HEK293T (cell line): ENCODE measurements around the gene SMPD3.

Experiments
- BHLHE40 ChIP-seq: fragments of 450-650 bp; IDR thresholded peaks from 2 replicates; pipeline ENCODE4 v1.6.1; 2016; ENCODE audit warnings: mild to moderate bottlenecking, moderate library complexity, borderline replicate concordance
- ELF4 ChIP-seq: fragments of 450-650 bp; IDR thresholded peaks from 2 replicates; pipeline ENCODE4 v1.6.1; 2017; ENCODE audit warnings: antibody characterized with exemption
- FOXK2 ChIP-seq: fragments of 450-650 bp; IDR thresholded peaks from 2 replicates; pipeline ENCODE4 v1.6.1; 2016; ENCODE audit warnings: mild to moderate bottlenecking
- FOXM1 ChIP-seq: fragments of 450-650 bp; IDR thresholded peaks from 2 replicates; pipeline ENCODE4 v1.6.1; 2017; ENCODE audit warnings: mild to moderate bottlenecking, borderline replicate concordance
- HDGF ChIP-seq: fragments of 450-650 bp; IDR thresholded peaks from 2 replicates; pipeline ENCODE4 v1.6.1; 2017; ENCODE audit warnings: antibody characterized with exemption, borderline replicate concordance
- L3MBTL2 ChIP-seq: fragments of 450-650 bp; conservative IDR thresholded peaks from 2 replicates; pipeline ENCODE4 v1.6.1; 2016; ENCODE audit warnings: mild to moderate bottlenecking
- LEF1 ChIP-seq: fragments of 450-650 bp; IDR thresholded peaks from 2 replicates; pipeline ENCODE4 v1.6.1; 2017; ENCODE audit warnings: mild to moderate bottlenecking, borderline replicate concordance
- NFRKB ChIP-seq: fragments of 450-650 bp; IDR thresholded peaks from 2 replicates; pipeline ENCODE4 v1.6.1; 2016; ENCODE audit warnings: mild to moderate bottlenecking, moderate library complexity
- SP1 ChIP-seq: fragments of 450-650 bp; IDR thresholded peaks from 2 replicates; pipeline ENCODE4 v1.6.1; 2017
- SUZ12 ChIP-seq: fragments of 450-650 bp; IDR thresholded peaks from 2 replicates; pipeline ENCODE4 v1.6.1; 2016; ENCODE audit warnings: mild to moderate bottlenecking

DNA sequence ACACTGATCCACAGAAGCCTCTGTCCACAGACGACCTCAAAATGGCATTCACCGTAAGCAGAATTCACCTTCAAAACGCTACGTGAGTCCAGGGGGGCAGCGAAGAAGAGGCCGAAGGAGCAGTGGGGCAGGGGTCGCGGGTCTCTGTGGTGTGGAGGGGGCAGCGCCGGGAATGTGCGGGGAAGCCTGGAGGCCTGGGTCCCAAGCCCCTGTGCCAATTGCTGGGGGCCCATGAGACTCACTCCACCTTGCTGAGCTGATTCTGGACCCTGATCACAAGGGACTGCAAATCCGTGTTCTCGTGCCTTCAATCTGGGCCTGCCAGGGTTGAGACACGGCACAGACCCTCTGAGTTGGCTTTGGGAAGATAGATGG lies 43.3 kb upstream of the SMPD3 start:
- no peak for TF ChIP-seq FOXK2
- TF ChIP-seq L3MBTL2 = no peak
- no peak for TF ChIP-seq LEF1
- TF ChIP-seq SUZ12 = no peak
- TF ChIP-seq SP1 = no peak
- TF ChIP-seq NFRKB = no peak
- TF ChIP-seq HDGF = no peak
- TF ChIP-seq ELF4 = no peak
- no peak for TF ChIP-seq FOXM1
- no peak for TF ChIP-seq BHLHE40
